Esophagus muscularis mucosa (tissue), 4 donors: Measurements from ENCODE around the gene TARS1. TPM values are rescaled to one million over a fixed set of nuclear protein-coding genes. Genes with fewer than 3 reads are reported as not detected.

Source experiments
- DNase-seq: peaks from one replicate; pipeline ENCODE4 v3.0.0-alpha.2; 2017; ENCODE audit errors: extremely low spot score
- H3K27ac ChIP-seq, 4 donors: fragments of 200-600 bp; sonication (generic); replicated peaks in 1 of 4; 1 replicate in 3 of 4; 2 replicates in 1 of 4; pipeline ENCODE4 v1.5.1; 2016 to 2019; ENCODE audit warnings: mild to moderate bottlenecking in 1 of 4
- H3K27me3 ChIP-seq, 4 donors: fragments of 200-600 bp; sonication (generic); one replicate each; pipeline versions ENCODE4 v1.5.1 to v1.6.0; 2016 to 2019
- H3K36me3 ChIP-seq, 4 donors: fragments of 200-600 bp; sonication (generic); one replicate each; pipeline ENCODE4 v1.5.1; 2016 to 2019
- H3K4me1 ChIP-seq, 4 donors: fragments of 200-600 bp; sonication (generic); one replicate each; pipeline ENCODE4 v1.5.1; 2016 to 2019
- H3K4me3 ChIP-seq, 4 donors: fragments of 200-600 bp; sonication (generic); 1 replicate in 2 of 4; 2 replicates in 2 of 4; pipeline ENCODE4 v1.5.1; 2016 to 2019; ENCODE audit warnings: mild to moderate bottlenecking in 4 of 4, moderate library complexity in 1 of 4
- H3K9me3 ChIP-seq, 4 donors: fragments of 200-600 bp; sonication (generic); 1 replicate in 3 of 4; 2 replicates in 1 of 4; pipeline ENCODE4 v1.5.1; 2016 to 2019
- CTCF ChIP-seq, 3 experiments: fragments of 200-600 bp in 2 of 3; fragments of 450-650 bp in 1 of 3; sonication (generic) in 2 of 3; IDR thresholded peaks; one replicate each; pipeline ENCODE4 v1.5.1; 2017 to 2019; ENCODE audit warnings: antibody characterized with exemption in 3 of 3, mild to moderate bottlenecking in 2 of 3, moderate library complexity in 1 of 3
- EP300 ChIP-seq: sonication (generic); formaldehyde crosslinking; IDR thresholded peaks from one replicate; pipeline ENCODE4 v1.6.1; 2017; ENCODE audit warnings: antibody characterized with exemption
- POLR2A ChIP-seq: fragments of 450-650 bp; IDR thresholded peaks from one replicate; pipeline ENCODE4 v1.6.1; 2017; ENCODE audit warnings: antibody characterized with exemption, moderate library complexity, mild to moderate bottlenecking, low read depth
- POLR2AphosphoS5 ChIP-seq, 2 donors: sonication (generic); formaldehyde crosslinking; IDR thresholded peaks; one replicate each; pipeline ENCODE4 v1.6.1; 2017; ENCODE audit warnings: antibody characterized with exemption in 2 of 2
- WGBS: methylation state at CpG from one replicate; pipeline ENCODE4 v1.1.5; 2018; 5-methylcytosine and 5-hydroxymethylcytosine counted together
- intact Hi-C: fragments of 100-400 bp; cut with DNase I; formaldehyde crosslinking; loops from one replicate; pipeline ENCODE4 v1.15.1; 2023
- total RNA-seq, 4 donors: library from RNA; depleted of rRNA; stranded (reverse); fragments of >200 nt; gene quantifications; one replicate each; pipeline versions ENCODE4 v1.1.0 to v1.2.1, GENCODE V29; 2016

TARS1 gene
- total RNA-seq, 4 donors from 2014 or later = 76.7 to 98.4 (median 85.7) TPM

GRCh38 chr5:33408816-33409215, 31.9 kb upstream of the TARS1 start:
- no peak for DNase-seq
- TF ChIP-seq POLR2A (no peak), EP300 (no peak), POLR2AphosphoS5 (IDR thresholded peaks at IDR 0.05) (no peak), CTCF (IDR thresholded peaks at IDR 0.05) (no peak)
- peak overlapping the region in 2 of 4 donors; percentile 24 to 42 for H3K27ac ChIP-seq
- intact Hi-C loops = no loop called here
- H3K36me3 ChIP-seq = no peaks in the 10 kb centered on the region
- peaks cover 0 to 12% (median 0%) of the 10 kb centered on the region in 4 donors for H3K4me1 ChIP-seq
- no peaks in the 10 kb centered on the region for H3K9me3 ChIP-seq
- H3K4me3 ChIP-seq = no peak overlapping the region
- WGBS = 41% methylated on average over 2 of the region's 2 CpGs
- no peaks in the 10 kb centered on the region for H3K27me3 ChIP-seq

- Histone ChIP-seq H3K27me3 (no peaks in the 10 kb centered on the region), H3K4me3 (no peak overlapping the region), H3K4me1 (peaks cover 0 to 12% (median 0%) of the 10 kb centered on the region in 4 donors), H3K9me3 (no peaks in the 10 kb centered on the region), H3K36me3 (no peaks in the 10 kb centered on the region), H3K27ac (peak overlapping the region in 2 of 4 donors; percentile 24 to 42)
- 56% methylated on average over 7 of the region's 7 CpGs for WGBS
- intact Hi-C loops = no loop called here
- no peak for DNase-seq
- TF ChIP-seq CTCF (IDR thresholded peaks at IDR 0.05) (no peak), POLR2AphosphoS5 (IDR thresholded peaks at IDR 0.05) (peak in 1 of 2 donors; percentile 44), POLR2A (no peak), EP300 (no peak)
These were observed 31.2 kb upstream of the TARS1 start for GRCh38 chr5:33409435-33410170.

- Histone ChIP-seq H3K27ac (no peak overlapping the region), H3K4me3 (no peak overlapping the region), H3K36me3 (no peaks in the 10 kb centered on the region), H3K27me3 (no peaks in the 10 kb centered on the region), H3K4me1 (peaks cover 0 to 12% (median 0%) of the 10 kb centered on the region in 4 donors), H3K9me3 (no peaks in the 10 kb centered on the region)
- no peak for DNase-seq
- WGBS = 33% methylated on average over 1 of the region's 1 CpG
- no peak for TF ChIP-seq POLR2AphosphoS5 (IDR thresholded peaks at IDR 0.05)
- TF ChIP-seq EP300 = no peak
- TF ChIP-seq CTCF (IDR thresholded peaks at IDR 0.05) = no peak
- TF ChIP-seq POLR2A = no peak
- intact Hi-C loops = no loop called here
These were observed 30.5 kb upstream of the TARS1 start for GRCh38 chr5:33410221-33410620.

DNA sequence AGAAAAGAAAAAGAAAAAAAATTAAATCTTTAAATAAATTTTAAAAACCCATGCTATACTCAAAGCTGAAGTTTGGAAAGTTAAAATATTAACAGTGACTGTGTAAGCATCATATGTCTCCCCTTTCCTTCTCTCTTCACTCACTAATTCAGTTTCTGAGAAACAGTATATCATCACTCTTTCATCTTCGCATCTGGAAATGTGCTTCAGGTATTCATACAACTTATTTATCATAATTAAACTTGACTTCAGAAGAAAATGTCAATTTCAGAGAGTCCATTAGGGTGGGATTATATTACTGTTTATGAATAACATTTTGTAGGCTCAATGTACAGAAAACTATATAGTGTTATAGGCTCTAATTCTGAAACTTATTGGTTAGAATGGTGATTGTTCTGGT, 29.3 kb upstream of the TARS1 start:
- peaks cover 0 to 12% (median 0%) of the 10 kb centered on the region in 4 donors for H3K4me1 ChIP-seq
- WGBS = 92% methylated on average over 1 of the region's 1 CpG
- no peak for TF ChIP-seq POLR2AphosphoS5 (IDR thresholded peaks at IDR 0.05)
- no peak for TF ChIP-seq POLR2A
- TF ChIP-seq EP300 = no peak
- no peak for TF ChIP-seq CTCF (IDR thresholded peaks at IDR 0.05)
- no peak overlapping the region for H3K4me3 ChIP-seq
- DNase-seq = no peak
- H3K27me3 ChIP-seq = no peaks in the 10 kb centered on the region
- no peak overlapping the region for H3K27ac ChIP-seq
- intact Hi-C loops = no loop called here
- H3K36me3 ChIP-seq = no peaks in the 10 kb centered on the region
- H3K9me3 ChIP-seq = no peaks in the 10 kb centered on the region
